ENCODE measurements around the gene PVALEF.

GRCh38 chr17:81137248-81137647, 28.1 kb upstream of the PVALEF start:
- no peak for TF ChIP-seq POLR2AphosphoS5 (IDR thresholded peaks at IDR 0.05; ENCODE audit: insufficient read depth in 1 of 2, low read depth in 1 of 2)
- TF ChIP-seq CTCF (IDR thresholded peaks at IDR 0.05), result no peak
- no peak for TF ChIP-seq POLR2A (IDR thresholded peaks at IDR 0.05)
